D721Med (cell line): ENCODE data around the gene ATRNL1.
"Not testable (repeated sequence)": the region's sequence is repeated elsewhere in the genome, so short reads cannot be mapped to it uniquely, and the experiment has no call there.

ENCODE experiments used
- DNase-seq: peaks from one replicate; pipeline ENCODE4 v3.0.0; 2011; ENCODE audit warnings: low spot score; ENCODE audit not compliant: insufficient read length
- FAIRE-seq: peaks from 2 replicates; lab custom pipeline; 2011; peaks lifted over from hg19 to GRCh38; lab: Jason Lieb, UNC
- CTCF ChIP-seq: IDR thresholded peaks from 2 replicates; pipeline ENCODE4 v1.5.1; 2012; ENCODE audit warnings: mild to moderate bottlenecking, control low read depth; ENCODE audit not compliant: insufficient read depth; ENCODE audit errors: missing control alignments

Gene ATRNL1

GRCh38 chr10:115355162-115355760 lies 262.1 kb downstream of the ATRNL1 start:
- FAIRE-seq (no peak), DNase-seq (no peak)
- peak; percentile 86 for TF ChIP-seq CTCF

GRCh38 chr10:115367920-115368319 lies 274.8 kb downstream of the ATRNL1 start:
- not testable (repeated sequence) for FAIRE-seq, DNase-seq

- no peak for DNase-seq
- no peak for FAIRE-seq
- no peak for TF ChIP-seq CTCF
Measured at GRCh38 chr10:115379064-115379463, 285.9 kb downstream of the ATRNL1 start.

- no peak for TF ChIP-seq CTCF
- DNase-seq (no peak), FAIRE-seq (no peak)
Measured at GRCh38 chr10:115384665-115385064, 291.5 kb downstream of the ATRNL1 start.

GRCh38 chr10:115390607-115391006 lies 297.4 kb downstream of the ATRNL1 start:
- no peak for FAIRE-seq
- no peak for DNase-seq
- TF ChIP-seq CTCF = no peak

- FAIRE-seq = no peak
- no peak for TF ChIP-seq CTCF
- DNase-seq = no peak
Measured at GRCh38 chr10:115398026-115398425, 304.9 kb downstream of the ATRNL1 start.

- no peak for TF ChIP-seq CTCF
- DNase-seq (no peak), FAIRE-seq (no peak)
Measured at GRCh38 chr10:115402699-115403098, 309.5 kb downstream of the ATRNL1 start.

- not testable (repeated sequence) for FAIRE-seq, DNase-seq
Measured at GRCh38 chr10:115405838-115406237, 312.7 kb downstream of the ATRNL1 start.
